ENCODE results near the gene PCDHB1. TPM values are rescaled to one million over a fixed set of nuclear protein-coding genes. Genes with fewer than 3 reads are reported as not detected.
A peak's percentile ranks its signal among the peaks of the same experiment; 100 is the strongest.
"Not testable (repeated sequence)": the region's sequence is repeated elsewhere in the genome, so short reads cannot be mapped to it uniquely, and the experiment has no call there.

PCDHB1 gene
- polyA plus RNA-seq, 2 of the 4 experiments (the other 2 are of a cell fraction): not detected

DNA sequence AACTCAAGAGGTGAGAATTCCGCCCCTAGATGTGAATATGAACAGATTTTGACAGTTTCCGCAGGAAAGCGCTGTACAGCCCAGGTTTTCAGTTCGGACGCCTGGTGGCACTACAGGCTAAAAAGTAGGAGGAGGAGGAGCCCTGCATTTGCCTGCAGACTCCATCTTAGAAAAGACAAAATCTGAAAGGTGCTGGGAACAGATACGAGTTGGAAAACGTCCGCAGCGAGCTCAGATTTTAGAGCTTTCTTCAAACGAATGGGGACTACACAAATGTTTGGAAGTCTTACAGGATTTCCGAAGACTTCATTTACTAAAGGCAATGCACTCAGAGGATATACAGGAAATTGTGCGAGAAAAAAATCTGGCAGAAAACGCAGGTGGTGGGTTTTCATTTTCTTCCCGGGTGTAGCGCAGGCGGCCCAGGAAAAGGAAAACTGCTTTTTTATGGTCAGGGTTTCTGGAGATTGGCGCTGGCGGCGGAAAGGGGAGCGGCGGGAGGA is 33.4 kb downstream of the PCDHB1 start:
- Histone ChIP-seq H3K4me1 (no peaks in the 10 kb centered on the region), H3K9me3 (peaks cover 22% of the 10 kb centered on the region), H3K4me3 (peak overlapping the region; percentile 44), H3K27ac (peak overlapping the region; percentile 40 to 77), H3K4me2 (peak overlapping the region; percentile 70)
- ChIA-PET CTCF (interaction anchor here (0.6 to 2.2 kb wide), 16 partner anchors 10 to 479 kb away, joined by 3 to 16 read pairs (median 3); partner anchors contain the start of gene PCDHB2), POLR2A (interaction anchor here (0.6 to 0.7 kb wide), 3 partner anchors 10 to 479 kb away, joined by 3 to 4 read pairs (median 3); partner anchors contain the start of genes PCDHB14 and PCDHB2)
- peak; percentile 59 to 79 for DNase-seq (ENCODE audit: low read depth in 1 of 2, low spot score in 1 of 2)
- TF ChIP-seq, protein P1, sequence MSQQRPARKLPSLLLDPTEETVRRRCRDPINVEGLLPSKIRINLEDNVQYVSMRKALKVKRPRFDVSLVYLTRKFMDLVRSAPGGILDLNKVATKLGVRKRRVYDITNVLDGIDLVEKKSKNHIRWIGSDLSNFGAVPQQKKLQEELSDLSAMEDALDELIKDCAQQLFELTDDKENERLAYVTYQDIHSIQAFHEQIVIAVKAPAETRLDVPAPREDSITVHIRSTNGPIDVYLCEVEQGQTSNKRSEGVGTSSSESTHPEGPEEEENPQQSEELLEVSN (IDR thresholded peaks at IDR 0.05; ENCODE audit: borderline replicate concordance, low read depth): 0 out of 2 replicates have a peak, but pooled peaks have one; percentile 20
- TF ChIP-seq ZFP36 (IDR thresholded peaks at IDR 0.05; ENCODE audit: borderline replicate concordance, partially characterized antibody) (peak; percentile 2), RAD21 (conservative IDR thresholded peaks at IDR 0.05 in 1 of 2, IDR thresholded peaks at IDR 0.05 in 1 of 2) (peak; percentile 71 to 75), NFE2L2 (conservative IDR thresholded peaks at IDR 0.05; ENCODE audit: low read length) (no peak), EHF (CRISPR knock-in tag; IDR thresholded peaks at IDR 0.05) (no peak)
- TF ChIP-seq, protein P2, sequence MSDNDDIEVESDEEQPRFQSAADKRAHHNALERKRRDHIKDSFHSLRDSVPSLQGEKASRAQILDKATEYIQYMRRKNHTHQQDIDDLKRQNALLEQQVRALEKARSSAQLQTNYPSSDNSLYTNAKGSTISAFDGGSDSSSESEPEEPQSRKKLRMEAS (IDR thresholded peaks at IDR 0.05): 0 out of 2 replicates have a peak, but pooled peaks have one; percentile 20
- TF ChIP-seq, protein P3, sequence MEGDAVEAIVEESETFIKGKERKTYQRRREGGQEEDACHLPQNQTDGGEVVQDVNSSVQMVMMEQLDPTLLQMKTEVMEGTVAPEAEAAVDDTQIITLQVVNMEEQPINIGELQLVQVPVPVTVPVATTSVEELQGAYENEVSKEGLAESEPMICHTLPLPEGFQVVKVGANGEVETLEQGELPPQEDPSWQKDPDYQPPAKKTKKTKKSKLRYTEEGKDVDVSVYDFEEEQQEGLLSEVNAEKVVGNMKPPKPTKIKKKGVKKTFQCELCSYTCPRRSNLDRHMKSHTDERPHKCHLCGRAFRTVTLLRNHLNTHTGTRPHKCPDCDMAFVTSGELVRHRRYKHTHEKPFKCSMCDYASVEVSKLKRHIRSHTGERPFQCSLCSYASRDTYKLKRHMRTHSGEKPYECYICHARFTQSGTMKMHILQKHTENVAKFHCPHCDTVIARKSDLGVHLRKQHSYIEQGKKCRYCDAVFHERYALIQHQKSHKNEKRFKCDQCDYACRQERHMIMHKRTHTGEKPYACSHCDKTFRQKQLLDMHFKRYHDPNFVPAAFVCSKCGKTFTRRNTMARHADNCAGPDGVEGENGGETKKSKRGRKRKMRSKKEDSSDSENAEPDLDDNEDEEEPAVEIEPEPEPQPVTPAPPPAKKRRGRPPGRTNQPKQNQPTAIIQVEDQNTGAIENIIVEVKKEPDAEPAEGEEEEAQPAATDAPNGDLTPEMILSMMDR (IDR thresholded peaks at IDR 0.05): peak; percentile 63
- ATAC-seq: peak; percentile 99 to 100
- FAIRE-seq: peak; percentile 81
- WGBS (ENCODE audit: missing lambda C conversion rate): 3% methylated on average over 21 of the region's 21 CpGs

DNA sequence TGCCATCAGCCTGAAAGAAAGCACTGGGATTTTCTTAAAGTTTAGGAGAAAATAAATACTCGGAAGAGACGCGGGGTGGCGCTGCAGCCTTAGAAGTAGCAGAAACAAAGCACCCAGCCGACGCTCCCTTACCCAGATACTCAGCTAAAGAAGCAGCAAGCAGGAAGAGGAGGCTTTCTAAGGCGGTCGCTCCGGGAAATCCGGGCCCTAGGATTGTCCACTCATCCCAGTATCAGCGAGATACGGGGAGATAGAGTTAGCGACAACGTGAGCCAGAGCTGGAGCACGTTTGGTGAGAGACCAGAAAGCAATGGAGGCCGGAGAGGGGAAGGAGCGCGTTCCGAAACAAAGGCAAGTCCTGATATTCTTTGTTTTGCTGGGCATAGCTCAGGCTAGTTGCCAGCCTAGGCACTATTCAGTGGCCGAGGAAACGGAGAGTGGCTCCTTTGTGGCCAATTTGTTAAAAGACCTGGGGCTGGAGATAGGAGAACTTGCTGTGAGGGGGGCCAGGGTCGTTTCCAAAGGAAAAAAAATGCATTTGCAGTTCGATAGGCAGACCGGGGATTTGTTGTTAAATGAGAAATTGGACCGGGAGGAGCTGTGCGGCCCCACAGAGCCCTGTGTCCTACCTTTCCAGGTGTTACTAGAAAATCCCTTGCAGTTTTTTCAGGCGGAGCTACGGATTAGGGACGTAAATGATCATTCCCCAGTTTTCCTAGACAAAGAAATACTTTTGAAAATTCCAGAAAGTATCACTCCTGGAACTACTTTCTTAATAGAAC is 43.5 kb downstream of the PCDHB1 start, which contains the start of gene PCDHB2:
TSS of gene PCDHB2 (plus strand) at position 135 of the 782 bp plus-strand sequence. CDS start at position 311, 176 bp downstream.
- WGBS (ENCODE audit: missing lambda C conversion rate): 10% methylated on average over 29 of the region's 29 CpGs
- Histone ChIP-seq H3K4me1 (no peaks in the 10 kb centered on the region), H3K4me3 (peak within 1 kb of the TSS; percentile 60), H3K9me3 (peaks cover 10% of the 10 kb centered on the region; the same call in 1 of the 3 replicates), H3K4me2 (peak within 1 kb of the TSS; percentile 69), H3K27ac (peak within 1 kb of the TSS; percentile 70 to 82)
- TF ChIP-seq SMC3 (IDR thresholded peaks at IDR 0.05) (peak; percentile 30; the same call in 1 of the 3 replicates), NR3C1 (IDR thresholded peaks at IDR 0.05) (no peak), RAD21 (conservative IDR thresholded peaks at IDR 0.05 in 1 of 2, IDR thresholded peaks at IDR 0.05 in 1 of 2) (peak; percentile 68 to 69)
- TF ChIP-seq, protein P3 (IDR thresholded peaks at IDR 0.05): peak; percentile 58
- DNase-seq (ENCODE audit: low read depth in 1 of 2, low spot score in 1 of 2) (peak; percentile 35 to 86), FAIRE-seq (no peak), ATAC-seq (peak; percentile 93 to 99)
- ChIA-PET POLR2A (interaction anchor here (0.6 to 1.5 kb wide), 4 partner anchors 10 to 469 kb away, joined by 3 to 5 read pairs (median 4); partner anchors contain the start of gene TAF7), CTCF (interaction anchor here (0.6 to 2.2 kb wide), 40 partner anchors 9 to 592 kb away, joined by 3 to 18 read pairs (median 4); partner anchors contain the start of genes PCDHA5, PCDHB10, PCDHB6 and PCDHGA1)

DNA sequence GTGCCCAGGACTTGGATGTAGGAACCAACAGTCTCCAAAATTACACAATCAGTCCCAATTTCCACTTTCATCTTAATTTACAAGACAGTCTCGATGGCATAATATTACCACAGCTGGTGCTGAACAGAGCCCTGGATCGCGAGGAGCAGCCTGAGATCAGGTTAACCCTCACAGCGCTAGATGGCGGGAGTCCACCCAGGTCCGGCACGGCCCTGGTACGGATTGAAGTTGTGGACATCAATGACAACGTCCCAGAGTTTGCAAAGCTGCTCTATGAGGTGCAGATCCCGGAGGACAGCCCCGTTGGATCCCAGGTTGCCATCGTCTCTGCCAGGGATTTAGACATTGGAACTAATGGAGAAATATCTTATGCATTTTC is 44.1 kb downstream of the PCDHB1 start:
- DNase-seq (ENCODE audit: low read depth in 1 of 2, low spot score in 1 of 2) (no peak), FAIRE-seq (no peak), ATAC-seq (peak in 1 of 2 experiments; percentile 45; a peak in 3 of 6 replicates)
- H3K4me3 ChIP-seq: peak overlapping the region; percentile 60
- peaks cover 13% of the 10 kb centered on the region; the same call in 2 of the 3 replicates for H3K9me3 ChIP-seq
- ChIA-PET POLR2A (interaction anchor here (1.2 to 1.5 kb wide), 2 partner anchors 11 to 225 kb away, joined by 4 read pairs; partner anchors contain the start of gene TAF7), CTCF (interaction anchor here (0.6 to 2.2 kb wide), 19 partner anchors 9 to 592 kb away, joined by 3 to 18 read pairs (median 4); partner anchors contain the start of genes PCDHA5, PCDHB6 and TAF7)
- peak overlapping the region; percentile 69 for H3K4me2 ChIP-seq
- H3K27ac ChIP-seq: peak overlapping the region in 1 of 2 experiments; percentile 82; a peak in 2 of 6 replicates
- TF ChIP-seq, protein P2 (IDR thresholded peaks at IDR 0.05): no peak
- TF ChIP-seq POLR2AphosphoS2 (conservative IDR thresholded peaks at IDR 0.05; ENCODE audit: low read length): no peak
- TF ChIP-seq HEYL (CRISPR knock-in tag; IDR thresholded peaks at IDR 0.05): no peak
- no peak for TF ChIP-seq ZFP36 (IDR thresholded peaks at IDR 0.05; ENCODE audit: borderline replicate concordance, partially characterized antibody)
- TF ChIP-seq CHD4 (IDR thresholded peaks at IDR 0.05; ENCODE audit: borderline replicate concordance): no peak
- no peak for TF ChIP-seq CEBPB (IDR thresholded peaks at IDR 0.05)
- no peak for TF ChIP-seq NR3C1 (IDR thresholded peaks at IDR 0.05)
- TF ChIP-seq, protein P1 (IDR thresholded peaks at IDR 0.05; ENCODE audit: borderline replicate concordance, low read depth): no peak
- TF ChIP-seq CBX8 (IDR thresholded peaks at IDR 0.05): no peak
- no peak for TF ChIP-seq ZSCAN20 (CRISPR knock-in tag; IDR thresholded peaks at IDR 0.05)
- no peak for TF ChIP-seq JUN (IDR thresholded peaks at IDR 0.05)
- no peak for TF ChIP-seq PHF8 (IDR thresholded peaks at IDR 0.05; ENCODE audit: borderline replicate concordance, low read depth)
- TF ChIP-seq SREBF2 (IDR thresholded peaks at IDR 0.05): no peak
- no peak for TF ChIP-seq EHF (CRISPR knock-in tag; IDR thresholded peaks at IDR 0.05)
- no peak for TF ChIP-seq CBX2 (IDR thresholded peaks at IDR 0.05; ENCODE audit: borderline replicate concordance, low read depth)
- 69% methylated on average over 12 of the region's 12 CpGs for WGBS (ENCODE audit: missing lambda C conversion rate)
- H3K4me1 ChIP-seq: no peaks in the 10 kb centered on the region

DNA sequence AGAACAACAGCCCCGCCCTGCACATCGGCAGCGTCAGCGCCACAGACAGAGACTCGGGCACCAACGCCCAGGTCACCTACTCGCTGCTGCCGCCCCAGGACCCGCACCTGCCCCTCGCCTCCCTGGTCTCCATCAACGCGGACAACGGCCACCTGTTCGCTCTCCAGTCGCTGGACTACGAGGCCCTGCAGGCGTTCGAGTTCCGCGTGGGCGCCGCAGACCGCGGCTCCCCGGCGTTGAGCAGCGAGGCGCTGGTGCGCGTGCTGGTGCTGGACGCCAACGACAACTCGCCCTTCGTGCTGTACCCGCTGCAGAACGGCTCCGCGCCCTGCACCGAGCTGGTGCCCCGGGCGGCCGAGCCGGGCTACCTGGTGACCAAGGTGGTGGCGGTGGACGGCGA is 45.0 kb downstream of the PCDHB1 start:
- FAIRE-seq; ATAC-seq; DNase-seq (ENCODE audit: low read depth in 1 of 2, low spot score in 1 of 2); H3K4me3 ChIP-seq; H3K27ac ChIP-seq; CTCF ChIA-PET; H3K4me2 ChIP-seq; H3K4me1 ChIP-seq; POLR2A ChIA-PET: not testable (repeated sequence)
- peaks cover 20% of the 10 kb centered on the region for H3K9me3 ChIP-seq
- 91% methylated on average over 29 of the region's 46 CpGs for WGBS (ENCODE audit: missing lambda C conversion rate)

Measured in A549 (cell line).